Suprapubic skin (tissue), 4 donors: ENCODE measurements around the gene CROCC2. TPM values are rescaled to one million over a fixed set of nuclear protein-coding genes. Genes with fewer than 3 reads are reported as not detected.

Experiments
- DNase-seq, 2 donors: peaks; one replicate each; pipeline ENCODE4 v3.0.0-alpha.2; 2019; ENCODE audit warnings: low spot score in 2 of 2
- H3K27ac ChIP-seq: fragments of 200-600 bp; sonication (generic); one replicate; pipeline ENCODE4 v1.5.1; 2019
- H3K27me3 ChIP-seq: fragments of 200-600 bp; sonication (generic); one replicate; pipeline ENCODE4 v1.5.1; 2019
- H3K36me3 ChIP-seq: fragments of 200-600 bp; sonication (generic); one replicate; pipeline ENCODE4 v1.5.1; 2019
- H3K4me1 ChIP-seq: fragments of 200-600 bp; sonication (generic); one replicate; pipeline ENCODE4 v1.5.1; 2019
- H3K4me3 ChIP-seq: fragments of 200-600 bp; sonication (generic); one replicate; pipeline ENCODE4 v1.5.1; 2019; ENCODE audit warnings: mild to moderate bottlenecking
- H3K9me3 ChIP-seq: fragments of 200-600 bp; sonication (generic); one replicate; pipeline ENCODE4 v1.5.1; 2019
- CTCF ChIP-seq, 2 donors: fragments of 200-600 bp in 1 of 2; fragments of 450-650 bp in 1 of 2; sonication (generic) in 1 of 2; IDR thresholded peaks; one replicate each; pipeline ENCODE4 v1.5.1; 2016 to 2019; ENCODE audit warnings: antibody characterized with exemption in 2 of 2, mild to moderate bottlenecking in 1 of 2, moderate library complexity in 1 of 2
- EP300 ChIP-seq: sonication (generic); formaldehyde crosslinking; IDR thresholded peaks from one replicate; pipeline ENCODE4 v1.6.1; 2017; ENCODE audit warnings: antibody characterized with exemption
- POLR2A ChIP-seq, 2 donors: fragments of 450-650 bp; IDR thresholded peaks; one replicate each; pipeline ENCODE4 v1.6.1; 2017; ENCODE audit warnings: antibody characterized with exemption in 2 of 2, mild to moderate bottlenecking in 2 of 2, moderate library complexity in 2 of 2
- POLR2AphosphoS5 ChIP-seq, 3 donors: sonication (generic); formaldehyde crosslinking; IDR thresholded peaks; one replicate each; pipeline ENCODE4 v1.6.1; 2017; ENCODE audit warnings: antibody characterized with exemption in 3 of 3
- WGBS: methylation state at CpG from one replicate; pipeline ENCODE4 v1.1.5; 2018; 5-methylcytosine and 5-hydroxymethylcytosine counted together
- total RNA-seq, 4 donors: library from RNA; depleted of rRNA; stranded (reverse); fragments of >200 nt; gene quantifications; one replicate each; pipeline ENCODE4 v1.1.0, GENCODE V29; 2016

Gene CROCC2
- total RNA-seq, 4 donors from 2014 or later: not detected

- H3K27me3 ChIP-seq: no peaks in the 10 kb centered on the region
Observed at GRCh38 chr2:240864475-240864874, 41.7 kb upstream of the CROCC2 start.

GRCh38 chr2:240865391-240865790, 40.7 kb upstream of the CROCC2 start:
- WGBS: 84% methylated on average over 5 of the region's 5 CpGs
- DNase-seq: no peak

More at GRCh38 chr2:240864475-240864874, 41.7 kb upstream of the CROCC2 start:
- TF ChIP-seq POLR2A (IDR thresholded peaks at IDR 0.05) (no peak), CTCF (IDR thresholded peaks at IDR 0.05) (no peak), EP300 (no peak), POLR2AphosphoS5 (IDR thresholded peaks at IDR 0.05) (no peak)
- no peak overlapping the region for H3K27ac ChIP-seq
- H3K4me1 ChIP-seq: no peaks in the 10 kb centered on the region
- 75% methylated on average over 3 of the region's 3 CpGs for WGBS
- DNase-seq: no peak
- no peaks in the 10 kb centered on the region for H3K9me3 ChIP-seq
- no peak overlapping the region for H3K4me3 ChIP-seq
- no peaks in the 10 kb centered on the region for H3K36me3 ChIP-seq

GRCh38 chr2:240868286-240869108, 37.6 kb upstream of the CROCC2 start, which contains the start of gene AGXT:
TSS of gene AGXT (plus strand) at chr2:240868824. CDS start at chr2:240868866, 42 bp downstream.
- Histone ChIP-seq H3K27ac (no peak within 1 kb of the TSS), H3K36me3 (no peaks in the 10 kb centered on the region), H3K27me3 (peaks cover 3% of the 10 kb centered on the region), H3K9me3 (no peaks in the 10 kb centered on the region), H3K4me3 (no peak within 1 kb of the TSS), H3K4me1 (no peaks in the 10 kb centered on the region)
- no peak for DNase-seq
- 78% methylated on average over 21 of the region's 21 CpGs for WGBS
- TF ChIP-seq CTCF (IDR thresholded peaks at IDR 0.05): no peak
- no peak for TF ChIP-seq POLR2A (IDR thresholded peaks at IDR 0.05)
- no peak for TF ChIP-seq POLR2AphosphoS5 (IDR thresholded peaks at IDR 0.05)
- no peak for TF ChIP-seq EP300

More at GRCh38 chr2:240865391-240865790, 40.7 kb upstream of the CROCC2 start:
- peaks cover 3% of the 10 kb centered on the region for H3K27me3 ChIP-seq
- no peak overlapping the region for H3K27ac ChIP-seq
- TF ChIP-seq EP300: no peak
- TF ChIP-seq POLR2A (IDR thresholded peaks at IDR 0.05): no peak
- TF ChIP-seq POLR2AphosphoS5 (IDR thresholded peaks at IDR 0.05): no peak
- TF ChIP-seq CTCF (IDR thresholded peaks at IDR 0.05): no peak
- H3K36me3 ChIP-seq: no peaks in the 10 kb centered on the region
- no peaks in the 10 kb centered on the region for H3K9me3 ChIP-seq
- no peaks in the 10 kb centered on the region for H3K4me1 ChIP-seq
- H3K4me3 ChIP-seq: no peak overlapping the region

GRCh38 chr2:240869109-240869955, 36.8 kb upstream of the CROCC2 start:
- Histone ChIP-seq H3K36me3 (no peaks in the 10 kb centered on the region), H3K4me1 (no peaks in the 10 kb centered on the region), H3K27me3 (peaks cover 3% of the 10 kb centered on the region), H3K4me3 (no peak overlapping the region), H3K27ac (no peak overlapping the region), H3K9me3 (no peaks in the 10 kb centered on the region)
- TF ChIP-seq POLR2A (IDR thresholded peaks at IDR 0.05) (no peak), EP300 (no peak), POLR2AphosphoS5 (IDR thresholded peaks at IDR 0.05) (no peak), CTCF (IDR thresholded peaks at IDR 0.05) (no peak)
- no peak for DNase-seq
- WGBS: 96% methylated on average over 15 of the region's 25 CpGs
